Endodermal cell (in vitro differentiated cells): ENCODE measurements around the gene ENKUR. TPM values are rescaled to one million over a fixed set of nuclear protein-coding genes. Genes with fewer than 3 reads are reported as not detected.

Experiments
- DNase-seq: peaks from one replicate; pipeline ENCODE4 v3.0.0-alpha.2; 2017
- H3K27ac ChIP-seq: 2 replicates; pipeline ENCODE4 v1.5.1; 2013; ENCODE audit warnings: mild to moderate bottlenecking, low read depth, low read length, moderate library complexity
- H3K27me3 ChIP-seq: 2 replicates; pipeline ENCODE4 v1.6.1; 2013; ENCODE audit warnings: mild to moderate bottlenecking, low read length, moderate library complexity; ENCODE audit not compliant: insufficient read depth, control insufficient read depth, poor library complexity, severe bottlenecking
- H3K36me3 ChIP-seq: 2 replicates; pipeline ENCODE4 v1.7.0; 2013; ENCODE audit warnings: mild to moderate bottlenecking, low read length, moderate library complexity; ENCODE audit not compliant: control insufficient read depth, insufficient read depth
- H3K4me1 ChIP-seq: one replicate; pipeline ENCODE4 v1.7.0; 2013; ENCODE audit warnings: low read length; ENCODE audit not compliant: control insufficient read depth, insufficient read depth
- H3K4me3 ChIP-seq: 2 replicates; pipeline ENCODE4 v1.5.1; 2013; ENCODE audit warnings: mild to moderate bottlenecking, low read length, moderate library complexity
- H3K9ac ChIP-seq: 2 replicates; pipeline ENCODE4 v1.6.1; 2013; ENCODE audit warnings: mild to moderate bottlenecking, low read length, moderate library complexity; ENCODE audit not compliant: poor library complexity, severe bottlenecking; ENCODE audit errors: extremely low read depth
- H3K9me3 ChIP-seq: 2 replicates; pipeline ENCODE4 v1.6.1; 2013; ENCODE audit warnings: mild to moderate bottlenecking, low read length, moderate library complexity; ENCODE audit not compliant: control insufficient read depth
- H3K27ac Mint-ChIP-seq: 2 replicates; pipeline ENCODE4 v1.8.0; 2020; ENCODE audit warnings: mixed read lengths
- H3K27me3 Mint-ChIP-seq: 2 replicates; pipeline ENCODE4 v1.8.0; 2021; ENCODE audit warnings: mild to moderate bottlenecking, mixed read lengths; ENCODE audit not compliant: insufficient read depth
- H3K36me3 Mint-ChIP-seq: 2 replicates; pipeline ENCODE4 v1.8.0; 2020; ENCODE audit warnings: low read depth, mixed read lengths
- H3K4me1 Mint-ChIP-seq: 2 replicates; pipeline ENCODE4 v1.8.0; 2020; ENCODE audit warnings: mixed read lengths
- H3K4me3 Mint-ChIP-seq: 2 replicates; pipeline ENCODE4 v1.8.0; 2020; ENCODE audit warnings: mild to moderate bottlenecking, moderate library complexity, mixed read lengths
- H3K9me3 Mint-ChIP-seq: 2 replicates; pipeline ENCODE4 v1.8.0; 2020; ENCODE audit warnings: mild to moderate bottlenecking, mixed read lengths
- WGBS, 2 experiments: methylation state at CpG; one replicate each; pipeline versions ENCODE4 v1.1.5 to v1.1.7; 2013; ENCODE audit warnings: missing lambda C conversion rate in 2 of 2, mixed read lengths in 1 of 2; ENCODE audit not compliant: insufficient coverage in 1 of 2, insufficient read length in 1 of 2; 5-methylcytosine and 5-hydroxymethylcytosine counted together
- total RNA-seq, 2 donors: library from RNA; stranded (reverse); fragmentation: NEBNext Ultra II Directional in 1 of 2; extraction: Animal tissue kit (Norgen Biotek cat#: 25700) in 1 of 2; gene quantifications; 2 replicates in 1 of 2; 3 replicates in 1 of 2; pipeline ENCODE4 v1.2.1, GENCODE V29; 2021
- TF ChIP-seq, protein P1 (sequence below): fragments of 200-600 bp; sonication (generic); conservative IDR thresholded peaks from 2 replicates; pipeline ENCODE4 v1.5.0; 2021; ENCODE audit warnings: antibody characterized with exemption, mild to moderate bottlenecking

ENKUR gene
- total RNA-seq, 2 donors from 2014 or later: not detected

DNA sequence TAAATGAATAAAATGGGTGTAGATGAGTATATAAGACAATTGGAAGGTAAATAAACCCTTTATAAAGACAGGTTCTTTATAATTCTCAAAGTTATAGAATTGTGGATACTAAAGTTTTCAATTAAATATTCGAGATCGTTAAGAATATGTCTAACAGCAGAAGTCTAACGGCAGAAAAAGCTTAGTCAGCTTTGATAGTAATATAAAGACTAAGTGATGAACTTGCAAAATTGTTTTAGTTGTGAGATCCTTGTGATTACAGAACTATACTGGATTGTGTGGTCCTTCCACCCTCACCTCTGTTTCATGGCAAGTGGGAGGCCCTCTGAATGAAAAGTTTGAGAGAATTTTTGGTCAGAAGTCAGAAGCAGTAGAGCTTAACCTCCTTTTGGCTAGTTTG is 2.7 kb upstream of the ENKUR start:
- Histone ChIP-seq H3K36me3 (no peaks in the 10 kb centered on the region), H3K4me1 (no peaks in the 10 kb centered on the region), H3K27ac (no peak overlapping the region), H3K27me3 (no peaks in the 10 kb centered on the region), H3K4me3 (no peak overlapping the region), H3K9me3 (no peaks in the 10 kb centered on the region), H3K9ac (no peak overlapping the region)
- Mint-ChIP-seq H3K36me3 (no peaks in the 10 kb centered on the region), H3K27ac (no peak overlapping the region), H3K4me1 (peaks cover 2% of the 10 kb centered on the region), H3K4me3 (no peak overlapping the region), H3K9me3 (no peaks in the 10 kb centered on the region), H3K27me3 (no peaks in the 10 kb centered on the region)
- DNase-seq: no peak
- 92 to 97% methylated on average over 3 of the region's 3 CpGs for WGBS, 2 experiments
- TF ChIP-seq, protein P1, sequence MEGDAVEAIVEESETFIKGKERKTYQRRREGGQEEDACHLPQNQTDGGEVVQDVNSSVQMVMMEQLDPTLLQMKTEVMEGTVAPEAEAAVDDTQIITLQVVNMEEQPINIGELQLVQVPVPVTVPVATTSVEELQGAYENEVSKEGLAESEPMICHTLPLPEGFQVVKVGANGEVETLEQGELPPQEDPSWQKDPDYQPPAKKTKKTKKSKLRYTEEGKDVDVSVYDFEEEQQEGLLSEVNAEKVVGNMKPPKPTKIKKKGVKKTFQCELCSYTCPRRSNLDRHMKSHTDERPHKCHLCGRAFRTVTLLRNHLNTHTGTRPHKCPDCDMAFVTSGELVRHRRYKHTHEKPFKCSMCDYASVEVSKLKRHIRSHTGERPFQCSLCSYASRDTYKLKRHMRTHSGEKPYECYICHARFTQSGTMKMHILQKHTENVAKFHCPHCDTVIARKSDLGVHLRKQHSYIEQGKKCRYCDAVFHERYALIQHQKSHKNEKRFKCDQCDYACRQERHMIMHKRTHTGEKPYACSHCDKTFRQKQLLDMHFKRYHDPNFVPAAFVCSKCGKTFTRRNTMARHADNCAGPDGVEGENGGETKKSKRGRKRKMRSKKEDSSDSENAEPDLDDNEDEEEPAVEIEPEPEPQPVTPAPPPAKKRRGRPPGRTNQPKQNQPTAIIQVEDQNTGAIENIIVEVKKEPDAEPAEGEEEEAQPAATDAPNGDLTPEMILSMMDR: no peak

DNA sequence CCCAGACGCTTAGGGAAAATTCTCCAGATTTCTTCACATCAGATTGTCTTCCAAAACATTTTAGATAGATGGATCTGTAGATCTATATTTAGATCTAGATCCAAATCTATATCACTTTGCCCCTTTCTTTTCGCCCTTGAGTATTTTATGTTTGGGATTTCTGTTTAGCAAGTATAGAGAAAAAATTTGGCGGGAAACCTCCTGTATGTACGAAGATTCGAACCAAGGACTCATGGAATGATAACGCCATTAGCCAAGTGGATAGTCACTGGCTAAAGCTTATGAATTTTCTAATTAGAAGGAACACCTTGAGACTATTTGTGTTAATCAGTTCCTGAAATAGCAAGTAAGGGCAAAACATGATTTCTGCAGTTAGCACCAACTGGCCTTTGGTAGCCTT is 1.7 kb upstream of the ENKUR start:
- Histone ChIP-seq H3K4me1 (no peaks in the 10 kb centered on the region), H3K36me3 (no peaks in the 10 kb centered on the region), H3K27me3 (no peaks in the 10 kb centered on the region), H3K27ac (no peak overlapping the region), H3K4me3 (peak overlapping the region; percentile 88), H3K9me3 (no peaks in the 10 kb centered on the region), H3K9ac (peak overlapping the region; percentile 71)
- 93 to 98% methylated on average over 4 to 5 of the region's 6 CpGs for WGBS, 2 experiments
- no peak for DNase-seq
- peak overlapping the region; percentile 78 for H3K4me3 Mint-ChIP-seq
- no peaks in the 10 kb centered on the region for H3K36me3 Mint-ChIP-seq
- no peaks in the 10 kb centered on the region for H3K27me3 Mint-ChIP-seq
- peaks cover 2% of the 10 kb centered on the region for H3K4me1 Mint-ChIP-seq
- TF ChIP-seq, protein P1: no peak
- no peaks in the 10 kb centered on the region for H3K9me3 Mint-ChIP-seq
- H3K27ac Mint-ChIP-seq: peak overlapping the region; percentile 97

DNA sequence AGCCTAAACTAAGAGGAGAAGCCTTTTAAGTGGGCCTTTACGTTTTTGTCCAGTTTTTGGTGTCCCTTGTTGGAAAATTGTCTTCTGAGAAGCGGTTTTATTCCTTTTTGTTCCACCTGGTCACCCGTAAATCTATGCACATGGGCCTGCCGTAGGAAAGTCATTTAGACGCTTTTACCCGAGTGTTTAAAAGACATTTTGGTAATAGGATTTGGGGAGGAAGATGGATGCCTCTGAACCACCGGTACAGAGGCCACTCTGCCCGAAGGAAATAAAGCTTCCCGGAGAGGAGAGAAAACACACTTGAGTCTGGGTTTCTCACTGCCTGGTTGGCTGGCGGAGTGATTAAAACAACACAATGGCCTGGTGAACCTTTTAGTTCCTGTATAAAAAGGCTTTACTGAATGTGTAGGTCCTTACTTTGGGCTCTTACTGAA is 1.2 kb upstream of the ENKUR start:
- Histone ChIP-seq H3K27me3 (no peaks in the 10 kb centered on the region), H3K9ac (peak overlapping the region; percentile 71), H3K36me3 (no peaks in the 10 kb centered on the region), H3K9me3 (no peaks in the 10 kb centered on the region), H3K27ac (peak overlapping the region; percentile 94), H3K4me3 (peak overlapping the region; percentile 88), H3K4me1 (no peaks in the 10 kb centered on the region)
- H3K36me3 Mint-ChIP-seq: no peaks in the 10 kb centered on the region
- no peaks in the 10 kb centered on the region for H3K9me3 Mint-ChIP-seq
- DNase-seq: no peak
- H3K4me1 Mint-ChIP-seq: peaks cover 2% of the 10 kb centered on the region
- WGBS, 2 experiments: 13 to 19% methylated on average over 6 to 10 of the region's 10 CpGs
- H3K27ac Mint-ChIP-seq: peak overlapping the region; percentile 97
- TF ChIP-seq, protein P1: no peak
- H3K4me3 Mint-ChIP-seq: peak overlapping the region; percentile 78
- H3K27me3 Mint-ChIP-seq: no peaks in the 10 kb centered on the region
